ENCODE data around the gene MS4A6E.

Gene MS4A6E

DNA sequence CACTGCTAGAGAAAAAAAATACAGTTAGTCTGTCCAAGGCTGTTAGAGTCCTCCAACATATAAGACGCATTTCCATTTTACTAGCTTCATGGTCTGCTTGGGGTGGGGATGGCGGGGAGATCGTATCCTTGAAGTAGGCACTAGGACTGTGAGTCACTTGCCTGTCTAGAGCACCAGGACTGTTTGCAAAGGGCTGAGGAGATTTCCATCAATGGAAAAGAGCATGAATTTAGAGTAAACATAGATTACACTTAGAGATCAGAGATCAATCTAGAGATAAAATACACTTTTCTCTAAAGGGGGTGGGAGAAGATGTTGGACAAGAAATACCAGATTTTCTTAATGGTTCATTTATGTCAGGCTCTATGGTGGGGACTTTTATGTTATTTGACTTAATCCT lies 49.5 kb downstream of the MS4A6E start:
- DNase-seq = no peak

GRCh38 chr11:60377401-60378136 lies 50.5 kb downstream of the MS4A6E start:
- DNase-seq = no peak

DNA sequence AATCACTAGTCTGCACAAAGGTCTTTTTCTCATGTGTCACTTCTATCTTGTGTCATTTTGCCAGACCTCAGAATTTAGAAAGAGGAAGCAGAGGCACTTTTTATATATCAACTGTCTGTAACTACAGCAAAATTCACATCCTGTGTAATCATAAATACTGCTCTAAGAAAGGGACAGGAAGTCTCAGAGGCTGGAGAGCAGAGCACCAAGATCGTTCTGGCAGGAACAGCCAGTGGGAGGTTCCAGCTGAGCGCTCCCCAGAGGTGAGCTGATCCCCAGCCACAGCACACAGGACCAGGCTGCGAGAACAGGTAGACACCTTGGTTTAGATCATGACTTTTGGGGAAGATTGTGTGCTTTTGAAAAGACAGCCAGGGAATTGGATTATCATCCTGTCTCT lies 51.3 kb downstream of the MS4A6E start, which contains the start of gene MS4A7:
Gene MS4A7, plus strand, starts transcription at position 179 of the 400 bp plus-strand sequence. CDS start 4,610 bp downstream, outside the sequence.
- no peak for DNase-seq

- DNase-seq = no peak
Measured at GRCh38 chr11:60389279-60389910, 62.3 kb downstream of the MS4A6E start.

- no peak for DNase-seq
Measured at GRCh38 chr11:60390419-60390818, 63.4 kb downstream of the MS4A6E start.
